H1 (cell line): ENCODE data around the gene CDK8. TPM values are rescaled to one million over a fixed set of nuclear protein-coding genes. Genes with fewer than 3 reads are reported as not detected.

Experiments
- CTCF ChIA-PET: fragments of 300-600 bp; sonication (Branson Sonifier 250); formaldehyde crosslinking; loops from one replicate; lab custom pipeline; 2021; ENCODE audit not compliant: partially characterized antibody; lab: Charles Lee
- POLR2A ChIA-PET: fragments of 300-600 bp; sonication (Branson Sonifier 250); formaldehyde crosslinking; loops from one replicate; lab custom pipeline; 2021; ENCODE audit warnings: inconsistent platforms; ENCODE audit not compliant: partially characterized antibody; lab: Charles Lee
- DNase-seq, 2 experiments: peaks; one replicate each; pipeline versions ENCODE4 v3.0.0 to v3.0.0-alpha.2; 2010 to 2022; ENCODE audit warnings: low spot score in 2 of 2, low read depth in 1 of 2, mixed read lengths in 1 of 2
- FAIRE-seq: peaks from 2 replicates; lab custom pipeline; 2011; peaks lifted over from hg19 to GRCh38; lab: Jason Lieb, UNC
- H2AFZ ChIP-seq: 2 replicates; pipeline ENCODE4 v1.8.1; 2012; ENCODE audit warnings: low read length, inconsistent platforms
- H2AK5ac ChIP-seq: 2 replicates; pipeline ENCODE4 v1.6.1; 2013; ENCODE audit warnings: low read depth, low read length
- H2BK120ac ChIP-seq: replicated peaks from 2 replicates; pipeline ENCODE3; 2013; ENCODE audit warnings: low read depth, low read length, inconsistent platforms
- H2BK12ac ChIP-seq: 2 replicates; pipeline ENCODE4 v1.6.1; 2013; ENCODE audit warnings: low read depth, low read length
- H2BK15ac ChIP-seq: 2 replicates; pipeline ENCODE4 v1.6.1; 2013; ENCODE audit warnings: low read length
- H2BK20ac ChIP-seq: 2 replicates; pipeline ENCODE4 v1.6.1; 2013; ENCODE audit warnings: low read length
- H2BK5ac ChIP-seq: 2 replicates; pipeline ENCODE4 v1.6.1; 2013; ENCODE audit warnings: low read depth, low read length
- H3K14ac ChIP-seq: 2 replicates; pipeline ENCODE4 v1.6.1; 2013; ENCODE audit warnings: inconsistent platforms; ENCODE audit not compliant: insufficient read length
- H3K18ac ChIP-seq: 2 replicates; pipeline ENCODE4 v1.6.1; 2013; ENCODE audit warnings: low read length; ENCODE audit errors: extremely low read depth
- H3K23ac ChIP-seq: 2 replicates; pipeline ENCODE4 v1.6.1; 2013; ENCODE audit warnings: inconsistent platforms; ENCODE audit not compliant: insufficient read length
- H3K23me2 ChIP-seq: 2 replicates; pipeline ENCODE4 v1.6.1; 2013; ENCODE audit warnings: low read depth, low read length
- H3K27ac ChIP-seq: 2 replicates; pipeline ENCODE4 v1.6.1; 2011; ENCODE audit warnings: low read depth, low read length, inconsistent platforms
- H3K27me3 ChIP-seq, 4 experiments: replicated peaks in 1 of 4; 1 replicate in 1 of 4; 2 replicates in 3 of 4; pipeline versions ENCODE4 v1.6.1 to v1.8.1; 2011 to 2013; ENCODE audit warnings: low read length in 3 of 4, mild to moderate bottlenecking in 3 of 4, inconsistent platforms in 2 of 4, mixed read lengths in 2 of 4, moderate library complexity in 1 of 4; ENCODE audit not compliant: control insufficient read depth in 3 of 4, insufficient read depth in 3 of 4; ENCODE audit errors: extremely low read depth in 1 of 4
- H3K36me3 ChIP-seq, 4 experiments: 2 replicates each; pipeline versions ENCODE4 v1.6.1 to v1.8.1; 2011 to 2013; ENCODE audit warnings: mild to moderate bottlenecking in 4 of 4, low read length in 3 of 4, moderate library complexity in 2 of 4, control low read depth in 1 of 4, inconsistent platforms in 1 of 4; ENCODE audit not compliant: insufficient read depth in 4 of 4, control insufficient read depth in 2 of 4
- H3K4ac ChIP-seq: replicated peaks from 2 replicates; pipeline ENCODE3; 2013; ENCODE audit warnings: low read length, low read depth, mixed read lengths, inconsistent platforms; ENCODE audit not compliant: insufficient read length
- H3K4me1 ChIP-seq, 4 experiments: replicated peaks in 1 of 4; 1 replicate in 1 of 4; 2 replicates in 3 of 4; pipeline versions ENCODE4 v1.6.1 to v1.8.1; 2011 to 2013; ENCODE audit warnings: low read length in 3 of 4, inconsistent platforms in 2 of 4, mixed read lengths in 1 of 4; ENCODE audit not compliant: insufficient read depth in 4 of 4, control insufficient read depth in 3 of 4
- H3K4me2 ChIP-seq, 2 experiments: 2 replicates each; pipeline versions ENCODE4 v1.6.1 to v1.8.1; 2011 to 2013; ENCODE audit warnings: low read depth in 2 of 2, low read length in 2 of 2, control low read depth in 1 of 2, inconsistent platforms in 1 of 2, mild to moderate bottlenecking in 1 of 2; ENCODE audit not compliant: insufficient read depth in 1 of 2
- H3K4me3 ChIP-seq, 4 experiments: fragments of 200-600, 300-600 bp in 1 of 4; sonication (generic), shearing (Covaris generic), sonication (Bioruptor Twin) in 1 of 4; 2 replicates each; pipeline versions ENCODE4 v1.5.1 to v1.8.1; 2011 to 2016; ENCODE audit warnings: low read length in 4 of 4, low read depth in 3 of 4, control low read depth in 2 of 4, inconsistent platforms in 2 of 4, mild to moderate bottlenecking in 2 of 4, mixed read lengths in 1 of 4, moderate library complexity in 1 of 4; ENCODE audit not compliant: insufficient read depth in 2 of 4; ENCODE audit errors: extremely low read depth in 1 of 4
- H3K56ac ChIP-seq: replicated peaks from 2 replicates; pipeline ENCODE3; 2013; ENCODE audit warnings: low read depth, mild to moderate bottlenecking, mixed read lengths, low read length, inconsistent platforms; ENCODE audit not compliant: insufficient read length
- H3K79me1 ChIP-seq: 2 replicates; pipeline ENCODE4 v1.6.1; 2013; ENCODE audit warnings: low read depth, low read length, control low read depth
- H3K79me2 ChIP-seq, 2 experiments: 2 replicates each; pipeline versions ENCODE4 v1.6.1 to v1.8.1; 2012 to 2013; ENCODE audit warnings: low read length in 2 of 2, mild to moderate bottlenecking in 2 of 2, inconsistent platforms in 1 of 2; ENCODE audit not compliant: insufficient read depth in 2 of 2, control insufficient read depth in 1 of 2
- H3K9ac ChIP-seq, 4 experiments: replicated peaks in 1 of 4; 1 replicate in 1 of 4; 2 replicates in 3 of 4; pipeline versions ENCODE4 v1.6.1 to v1.8.1; 2011 to 2013; ENCODE audit warnings: low read depth in 3 of 4, low read length in 3 of 4, control low read depth in 2 of 4, mild to moderate bottlenecking in 2 of 4, moderate library complexity in 2 of 4, inconsistent platforms in 1 of 4; ENCODE audit errors: extremely low read depth in 1 of 4
- H3K9me3 ChIP-seq, 2 experiments: 2 replicates each; pipeline versions ENCODE4 v1.6.1 to v1.8.1; 2012 to 2013; ENCODE audit warnings: mild to moderate bottlenecking in 2 of 2, moderate library complexity in 2 of 2, control low read depth in 1 of 2, inconsistent platforms in 1 of 2, low read depth in 1 of 2, low read length in 1 of 2, mixed read lengths in 1 of 2; ENCODE audit not compliant: insufficient read depth in 2 of 2
- H4K20me1 ChIP-seq, 2 experiments: replicated peaks in 1 of 2; 2 replicates each; pipeline versions ENCODE3 to v1.8.1; 2011 to 2013; ENCODE audit warnings: inconsistent platforms in 2 of 2, low read length in 2 of 2, mild to moderate bottlenecking in 1 of 2; ENCODE audit not compliant: insufficient read depth in 2 of 2, control insufficient read depth in 1 of 2
- H4K5ac ChIP-seq: 2 replicates; pipeline ENCODE4 v1.6.1; 2013; ENCODE audit warnings: low read length, low read depth, mixed read lengths, inconsistent platforms; ENCODE audit not compliant: insufficient read length
- H4K8ac ChIP-seq: 2 replicates; pipeline ENCODE4 v1.8.0; 2013; ENCODE audit warnings: mild to moderate bottlenecking, moderate library complexity, low read length, inconsistent platforms; ENCODE audit not compliant: insufficient read depth; ENCODE audit errors: extremely low read depth
- H4K91ac ChIP-seq: replicated peaks from 2 replicates; pipeline ENCODE3; 2013; ENCODE audit warnings: low read length, mixed read lengths, inconsistent platforms; ENCODE audit not compliant: insufficient read length
- BCL11A ChIP-seq, 2 experiments: IDR thresholded peaks; one replicate each; pipeline ENCODE4 v1.6.1; 2011; ENCODE audit warnings: low read depth in 2 of 2, low read length in 2 of 2, mild to moderate bottlenecking in 2 of 2
- CTCF ChIP-seq, 3 experiments: IDR thresholded peaks; 1 replicate in 2 of 3; 2 replicates in 1 of 3; pipeline versions ENCODE4 v1.5.1 to v1.6.1; 2011; ENCODE audit warnings: low read length in 3 of 3, mild to moderate bottlenecking in 3 of 3, inconsistent platforms in 2 of 3, low read depth in 1 of 3, moderate library complexity in 1 of 3; ENCODE audit not compliant: insufficient read depth in 1 of 3; ENCODE audit errors: control extremely low read depth in 1 of 3
- KDM5A ChIP-seq: fragments of 200-600 bp; IDR thresholded peaks from 2 replicates; pipeline ENCODE4 v1.7.1; 2012; ENCODE audit warnings: mild to moderate bottlenecking, low read length, inconsistent platforms, mixed read lengths
- POLR2A ChIP-seq, 2 experiments: IDR thresholded peaks; 1 replicate in 1 of 2; 2 replicates in 1 of 2; pipeline ENCODE4 v1.6.1; 2011; ENCODE audit warnings: low read depth in 2 of 2, low read length in 2 of 2, mild to moderate bottlenecking in 2 of 2; ENCODE audit errors: control extremely low read depth in 1 of 2
- POLR2AphosphoS5 ChIP-seq: IDR thresholded peaks from 2 replicates; pipeline ENCODE4 v1.6.1; 2011; ENCODE audit warnings: low read depth, low read length
- RAD21 ChIP-seq, 2 experiments: IDR thresholded peaks in 1 of 2; conservative IDR thresholded peaks in 1 of 2; 2 replicates each; pipeline ENCODE4 v1.6.1; 2011; ENCODE audit warnings: low read depth in 2 of 2, low read length in 2 of 2, improper control_type of control experiment in 1 of 2, inconsistent platforms in 1 of 2, mild to moderate bottlenecking in 1 of 2, moderate library complexity in 1 of 2
- SP4 ChIP-seq: IDR thresholded peaks from 2 replicates; pipeline ENCODE4 v1.6.1; 2012; ENCODE audit warnings: low read length, inconsistent platforms
- WGBS, 2 experiments: shearing (Covaris generic) in 1 of 2; methylation state at CpG; one replicate each; pipeline versions ENCODE4 v1.1.6 to v1.1.7; 2013 to 2015; ENCODE audit warnings: low lambda C conversion rate in 2 of 2, mixed read lengths in 2 of 2, inconsistent platforms in 1 of 2, low coverage in 1 of 2, missing lambda C conversion rate in 1 of 2; ENCODE audit not compliant: insufficient replicate concordance in 2 of 2, insufficient coverage in 1 of 2, insufficient read length in 1 of 2; ENCODE audit errors: extremely low coverage in 1 of 2, missing lambda C conversion rate in 1 of 2; 5-methylcytosine and 5-hydroxymethylcytosine counted together
- polyA plus RNA-seq, 7 experiments: library from polyadenylated mRNA; depleted of rRNA in 3 of 7; stranded (reverse) in 5 of 7; unstranded in 2 of 7; fragments of >200 nt in 5 of 7; fragments of 200-250 nt in 2 of 7; gene quantifications; 1 replicate in 5 of 7; 2 replicates in 1 of 7; 4 replicates in 1 of 7; pipeline versions ENCODE4 v1.2.1 to v1.2.3, GENCODE V29; 2011 to 2013; ENCODE audit warnings: missing spikeins in 2 of 7, mixed read lengths in 2 of 7
- total RNA-seq: library from RNA; stranded (reverse); fragmentation: NEBNext Ultra II Directional; extraction: Animal tissue kit (Norgen Biotek cat#: 25700); gene quantifications from 2 replicates; pipeline ENCODE4 v1.2.1, GENCODE V29; 2021

CDK8 gene
- total and polyA plus RNA-seq, 2 of the 8 experiments (the other 6 are each of a cell fraction or from before 2014, with no cell fraction given) = 22.1 to 25.6 TPM

DNA sequence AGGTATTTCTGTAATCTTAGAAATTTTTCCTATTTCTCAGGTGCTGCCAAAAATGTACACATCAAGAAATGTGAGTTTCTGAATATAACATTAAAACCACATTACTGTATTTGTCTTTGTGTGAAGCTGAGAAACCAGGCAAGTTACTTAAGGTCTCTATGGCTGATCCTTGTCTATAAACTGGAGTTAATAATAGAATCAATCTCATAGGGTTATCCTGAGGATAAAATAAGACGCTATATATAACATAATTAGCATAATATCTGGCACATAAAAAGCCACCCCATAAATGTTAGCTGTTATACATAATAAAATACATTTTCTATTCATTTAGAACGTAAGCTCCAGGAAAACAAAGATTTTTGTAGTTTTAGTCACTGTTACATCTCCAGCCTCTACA lies 37.9 kb upstream of the CDK8 start:
- Histone ChIP-seq H3K27ac (no peak overlapping the region), H3K79me1 (no peaks in the 10 kb centered on the region)
- FAIRE-seq = no peak

More for the DNA sequence above, 37.9 kb upstream of the CDK8 start:
- Histone ChIP-seq H2AFZ (no peak overlapping the region), H3K9me3 (no peaks in the 10 kb centered on the region), H2AK5ac (no peak overlapping the region), H3K18ac (no peak overlapping the region), H2BK20ac (no peak overlapping the region), H3K4me3 (no peak overlapping the region), H3K4me1 (peaks cover 0 to 2% (median 0%) of the 10 kb centered on the region in 4 experiments; a peak in 2 of 7 replicates), H4K91ac (no peak overlapping the region), H2BK5ac (no peak overlapping the region), H3K14ac (no peak overlapping the region), H3K36me3 (peaks cover 9 to 57% (median 36%) of the 10 kb centered on the region in 4 experiments), H2BK15ac (no peak overlapping the region), H3K23ac (no peak overlapping the region), H4K5ac (no peak overlapping the region), H4K20me1 (no peaks in the 10 kb centered on the region), H3K27me3 (no peaks in the 10 kb centered on the region), H3K23me2 (no peaks in the 10 kb centered on the region), H3K4me2 (no peak overlapping the region), H2BK12ac (no peak overlapping the region), H2BK120ac (no peak overlapping the region), H3K79me2 (peaks cover 0 to 7% of the 10 kb centered on the region in 2 experiments; a peak in 2 of 4 replicates), H3K4ac (no peak overlapping the region), H3K56ac (no peak overlapping the region), H3K9ac (no peak overlapping the region), H4K8ac (no peak overlapping the region)
- POLR2A ChIA-PET = interaction anchor here (0.6 kb wide), 1 partner anchor 9 kb away, joined by 3 read pairs; no protein-coding TSS in a partner anchor
- 81% methylated on average over 2 of the region's 2 CpGs; no CpG with 5 or more reads in 1 of the 2 experiments for WGBS, 2 experiments
- TF ChIP-seq POLR2AphosphoS5 (no peak), POLR2A (IDR thresholded peaks at IDR 0.05; ENCODE audit: control extremely low read depth in 1 of 2, low read depth in 2 of 2, low read length in 2 of 2) (no peak), CTCF (IDR thresholded peaks at IDR 0.05; ENCODE audit: control extremely low read depth in 1 of 3, insufficient read depth in 1 of 3, low read depth in 1 of 3, low read length in 3 of 3) (no peak), SP4 (no peak), BCL11A (IDR thresholded peaks at IDR 0.05; ENCODE audit: low read depth in 2 of 2, low read length in 2 of 2) (no peak), RAD21 (IDR thresholded peaks at IDR 0.05 in 1 of 2, conservative IDR thresholded peaks at IDR 0.05 in 1 of 2; ENCODE audit: low read depth in 2 of 2, low read length in 2 of 2) (no peak), KDM5A (no peak)
- DNase-seq = no peak
- CTCF ChIA-PET = interaction anchor here (1.1 kb wide), 1 partner anchor 14 kb away, joined by 3 read pairs; no protein-coding TSS in a partner anchor
